HG03460 (cell line): ENCODE results near the gene ST6GALNAC1.

Experiments
- ATAC-seq: cut with Tn5 transposase; IDR thresholded peaks from one replicate; pipeline ENCODE4 v1.9.1; 2021; ENCODE audit not compliant: unreplicated experiment

ST6GALNAC1 gene, protein sequence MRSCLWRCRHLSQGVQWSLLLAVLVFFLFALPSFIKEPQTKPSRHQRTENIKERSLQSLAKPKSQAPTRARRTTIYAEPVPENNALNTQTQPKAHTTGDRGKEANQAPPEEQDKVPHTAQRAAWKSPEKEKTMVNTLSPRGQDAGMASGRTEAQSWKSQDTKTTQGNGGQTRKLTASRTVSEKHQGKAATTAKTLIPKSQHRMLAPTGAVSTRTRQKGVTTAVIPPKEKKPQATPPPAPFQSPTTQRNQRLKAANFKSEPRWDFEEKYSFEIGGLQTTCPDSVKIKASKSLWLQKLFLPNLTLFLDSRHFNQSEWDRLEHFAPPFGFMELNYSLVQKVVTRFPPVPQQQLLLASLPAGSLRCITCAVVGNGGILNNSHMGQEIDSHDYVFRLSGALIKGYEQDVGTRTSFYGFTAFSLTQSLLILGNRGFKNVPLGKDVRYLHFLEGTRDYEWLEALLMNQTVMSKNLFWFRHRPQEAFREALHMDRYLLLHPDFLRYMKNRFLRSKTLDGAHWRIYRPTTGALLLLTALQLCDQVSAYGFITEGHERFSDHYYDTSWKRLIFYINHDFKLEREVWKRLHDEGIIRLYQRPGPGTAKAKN

DNA sequence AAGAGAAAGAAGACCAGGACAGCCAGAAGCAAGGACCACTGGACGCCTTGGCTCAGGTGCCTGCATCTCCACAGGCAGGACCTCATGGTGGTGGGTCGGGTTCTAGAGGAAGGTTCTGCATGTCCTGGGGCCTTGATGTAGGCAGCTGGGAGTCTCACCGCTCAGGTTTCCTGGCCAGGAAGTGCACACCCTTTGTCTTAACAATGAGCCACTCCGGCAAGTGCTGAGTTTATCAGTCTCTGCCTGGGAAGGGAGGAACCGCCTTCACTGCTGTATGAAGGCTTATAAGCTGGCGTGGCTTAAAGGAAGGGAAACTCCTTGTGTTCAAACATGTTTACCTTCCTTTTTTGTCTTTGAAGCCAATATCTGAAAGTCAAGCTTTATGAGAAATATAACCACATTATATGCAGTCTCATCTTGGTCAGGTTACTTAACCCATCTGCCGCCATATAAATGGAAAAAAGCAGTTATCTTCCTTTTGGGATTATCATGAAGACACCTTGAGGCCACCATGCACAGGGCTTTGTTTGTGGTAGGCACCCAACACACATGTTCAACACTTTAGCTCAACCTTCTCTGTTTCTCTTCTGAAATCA lies at the start of gene ST6GALNAC1:
ST6GALNAC1 (minus strand) TSS at position 205 of the 596 bp plus-strand sequence; CDS start at position 86, 119 bp downstream.
- ATAC-seq: no peak

DNA sequence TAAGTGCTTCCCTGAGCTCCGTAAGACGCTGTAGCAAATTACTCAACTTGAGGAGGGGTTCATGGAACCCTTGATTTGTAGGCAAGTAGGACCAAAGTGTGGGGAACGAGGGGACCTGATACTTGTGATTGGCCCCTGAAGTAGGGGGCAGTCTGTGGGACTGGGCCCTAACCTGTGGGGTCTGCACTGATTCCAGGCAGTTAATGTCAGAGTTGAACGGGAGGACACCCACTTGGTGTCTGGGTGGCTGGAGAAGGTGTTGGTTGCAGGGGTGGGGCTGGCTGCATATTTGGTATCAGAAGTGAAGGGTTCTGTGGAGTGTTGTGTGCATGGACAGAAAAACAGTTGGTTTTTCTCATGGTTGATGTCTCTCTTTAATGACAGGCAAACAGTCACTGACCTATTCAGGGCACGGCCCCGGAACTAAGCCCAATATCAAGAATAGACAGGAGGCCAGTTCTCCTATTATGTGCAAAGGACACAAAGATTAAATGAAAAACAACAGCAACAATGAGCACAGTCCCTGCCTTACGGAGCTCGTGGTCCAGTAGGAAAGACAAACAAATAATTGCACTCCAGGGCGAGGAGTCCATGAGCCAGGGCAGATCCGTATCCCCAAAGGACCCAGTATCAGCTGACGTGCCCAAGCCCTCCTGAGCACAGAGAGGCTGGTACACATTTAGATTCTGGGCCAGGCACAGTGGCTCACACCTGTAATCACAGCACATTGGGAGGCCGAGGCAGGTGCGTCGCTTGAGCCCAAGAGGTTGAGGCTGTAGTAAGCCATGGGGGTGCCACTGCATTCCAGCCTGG lies 48.0 kb upstream of the ST6GALNAC1 start:
- ATAC-seq: no peak

DNA sequence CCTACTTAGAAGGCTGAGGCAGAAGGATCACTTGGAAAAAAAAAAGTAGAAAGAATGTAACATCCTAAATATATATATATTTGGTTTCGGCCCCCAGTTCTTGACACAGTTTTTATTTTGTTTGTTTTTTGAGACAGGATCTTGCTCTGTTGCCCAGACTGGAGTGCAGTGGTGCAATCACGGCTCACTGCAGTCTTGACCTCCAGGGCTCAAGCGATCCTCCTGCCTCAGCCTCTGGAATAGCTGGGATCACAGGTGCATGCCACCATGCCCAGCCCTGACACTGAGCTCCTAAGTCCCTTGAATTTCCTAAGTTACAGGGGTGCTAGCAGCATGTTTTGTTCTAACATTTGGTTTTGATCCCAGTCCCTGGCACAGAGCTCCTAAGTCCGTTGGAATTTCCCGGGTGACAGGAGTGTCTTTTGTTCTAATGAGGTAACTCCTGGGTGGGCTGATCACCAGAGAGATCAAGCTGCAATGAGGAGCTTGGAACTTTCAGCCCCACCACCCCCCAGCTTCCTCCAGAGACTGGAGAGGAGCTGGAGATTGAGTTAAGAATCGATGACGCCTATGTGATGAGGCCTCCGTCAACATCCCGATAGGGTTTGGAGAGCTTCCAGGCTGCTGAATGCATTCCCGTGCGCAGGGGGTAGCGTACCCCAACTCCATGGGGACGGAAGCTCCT lies 47.2 kb upstream of the ST6GALNAC1 start:
- ATAC-seq: no peak

DNA sequence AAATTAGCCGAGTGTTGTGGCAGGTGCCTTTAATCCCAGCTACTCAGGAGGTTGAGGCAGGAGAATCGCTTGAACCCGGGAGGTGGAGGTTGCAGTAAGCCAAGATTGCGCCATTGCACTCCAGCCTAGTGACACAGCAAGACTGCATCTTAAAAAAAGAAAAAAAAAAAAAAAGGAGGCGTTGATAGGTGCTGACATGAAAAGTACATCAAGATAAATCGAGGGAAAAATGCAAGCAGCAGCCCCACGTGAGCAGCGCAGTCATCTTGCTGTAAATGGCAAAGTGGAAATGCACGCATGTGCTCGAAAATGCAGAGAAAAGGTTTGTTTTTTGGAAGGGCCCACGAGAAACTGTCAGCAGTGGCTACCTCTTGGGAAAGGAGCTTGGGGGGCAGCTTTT lies 46.3 kb upstream of the ST6GALNAC1 start:
- ATAC-seq: no peak

DNA sequence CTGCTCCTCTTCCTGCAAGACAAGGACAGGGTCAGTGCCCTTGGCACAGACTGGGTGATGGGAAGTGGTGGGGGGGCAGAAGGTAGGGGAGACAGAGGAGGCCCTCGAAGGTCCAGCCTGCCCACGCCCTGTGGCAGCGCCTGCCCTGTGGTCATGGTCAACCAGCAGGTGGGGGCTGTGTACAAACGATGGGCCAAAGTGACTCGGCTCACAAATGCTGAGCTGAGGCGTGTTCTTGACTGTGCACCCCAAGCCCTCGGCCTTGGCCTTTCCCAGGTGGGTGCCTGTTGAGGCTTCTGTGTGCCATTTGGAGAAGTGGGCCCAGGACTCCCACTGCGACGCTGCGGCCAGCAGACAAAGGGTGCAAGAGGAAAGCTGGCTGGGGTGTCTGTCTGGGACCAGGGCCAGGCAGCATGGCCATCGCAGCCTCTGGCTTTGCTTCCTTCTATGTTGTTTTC lies 44.6 kb upstream of the ST6GALNAC1 start:
- no peak for ATAC-seq

DNA sequence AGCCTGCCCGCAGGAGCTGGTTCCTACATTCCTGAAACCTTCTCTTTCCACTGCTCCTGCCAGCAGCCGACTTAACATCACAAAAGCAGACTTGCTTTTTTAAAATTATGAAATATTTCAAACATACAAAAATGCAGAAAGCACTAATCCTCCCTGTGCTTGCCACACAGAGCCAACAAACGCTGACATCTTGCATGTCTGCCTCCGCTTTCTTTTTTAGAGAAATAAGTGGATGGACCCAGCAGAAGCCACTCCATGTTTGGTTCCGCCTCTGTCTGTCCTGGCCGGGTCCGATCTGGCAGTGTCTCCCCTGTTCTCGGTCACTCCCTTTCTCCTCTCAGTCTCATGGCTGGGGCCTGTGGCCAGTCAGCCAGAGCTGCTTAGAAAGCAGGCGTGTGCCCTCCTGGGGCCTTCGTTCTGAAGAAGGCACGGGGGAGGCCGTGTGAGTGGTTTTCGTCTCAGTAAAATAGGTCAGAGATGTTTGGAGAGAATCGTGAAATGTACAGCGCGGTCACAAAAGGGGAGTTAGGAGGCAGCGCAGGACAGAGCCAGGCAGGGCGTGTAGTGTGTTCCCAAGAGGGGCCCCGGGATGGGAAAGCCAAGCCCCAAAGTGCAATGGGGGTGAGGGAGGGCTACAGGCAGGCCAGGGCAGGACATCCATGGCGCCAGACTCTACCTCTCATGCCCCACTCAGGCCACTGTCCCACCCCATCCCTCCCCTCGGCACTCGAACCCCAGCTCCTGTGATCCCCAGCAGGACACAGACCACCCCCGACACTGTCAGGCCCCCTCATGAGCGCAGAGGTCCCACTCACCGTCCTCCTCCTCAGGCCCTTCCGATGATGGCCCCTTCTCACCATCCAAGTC lies 44.0 kb upstream of the ST6GALNAC1 start:
- ATAC-seq: no peak

DNA sequence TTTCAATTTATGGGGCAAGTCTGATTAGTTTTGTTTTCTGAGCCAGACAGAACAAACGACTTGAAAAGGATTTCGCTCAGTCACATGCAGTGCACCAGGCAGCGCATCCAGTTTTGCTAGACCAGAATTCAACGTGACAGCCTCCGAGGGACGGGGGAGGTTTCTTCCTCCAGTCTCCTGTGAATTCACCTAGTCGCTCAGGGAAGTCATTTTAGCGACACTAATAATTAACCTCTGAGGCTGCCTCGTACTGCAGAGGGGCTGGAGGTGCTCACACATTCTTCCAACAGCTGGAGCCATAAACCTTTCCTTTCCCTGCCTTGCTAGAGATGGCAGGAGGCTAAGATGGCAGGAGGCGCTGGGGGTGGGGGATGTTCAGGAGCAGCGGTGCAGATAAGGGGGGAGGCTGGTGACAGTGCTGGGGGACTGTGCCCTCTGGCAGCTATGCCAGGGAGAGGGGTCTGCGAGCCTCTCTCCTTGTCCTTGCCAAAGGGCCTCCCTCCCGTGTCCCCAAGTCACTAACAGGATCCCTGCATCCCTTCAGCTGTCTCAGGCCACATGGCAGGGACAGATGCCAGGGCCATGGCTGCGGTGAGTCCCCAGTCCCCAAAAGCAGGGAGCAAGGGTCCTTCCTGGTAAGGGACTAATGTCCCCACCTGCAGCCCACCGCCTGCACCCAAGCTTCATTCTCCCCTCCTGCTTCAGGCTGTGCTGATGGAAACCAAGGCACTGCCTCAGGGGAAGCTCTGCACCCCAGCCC lies 43.2 kb upstream of the ST6GALNAC1 start:
- ATAC-seq: no peak

DNA sequence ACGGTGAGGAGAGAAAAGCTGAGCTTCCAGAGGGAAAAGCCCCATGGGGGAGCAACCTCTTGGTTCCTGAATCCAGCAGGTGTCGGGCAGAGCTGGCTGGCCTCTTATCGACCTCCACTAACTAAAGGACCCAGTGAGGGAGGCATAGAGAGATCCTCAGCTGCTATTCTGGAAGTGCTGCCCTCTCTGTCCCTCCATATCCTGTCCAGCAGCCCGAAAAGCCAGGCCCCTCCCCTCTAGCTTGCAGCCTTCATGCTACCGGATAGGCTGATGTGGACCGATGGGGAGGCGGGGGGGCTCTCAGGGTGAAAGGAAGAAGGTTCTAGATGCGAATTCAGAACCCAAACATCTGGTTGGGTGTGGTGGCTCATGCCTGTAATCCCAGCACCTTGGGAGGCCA lies 42.3 kb upstream of the ST6GALNAC1 start:
- ATAC-seq: no peak

DNA sequence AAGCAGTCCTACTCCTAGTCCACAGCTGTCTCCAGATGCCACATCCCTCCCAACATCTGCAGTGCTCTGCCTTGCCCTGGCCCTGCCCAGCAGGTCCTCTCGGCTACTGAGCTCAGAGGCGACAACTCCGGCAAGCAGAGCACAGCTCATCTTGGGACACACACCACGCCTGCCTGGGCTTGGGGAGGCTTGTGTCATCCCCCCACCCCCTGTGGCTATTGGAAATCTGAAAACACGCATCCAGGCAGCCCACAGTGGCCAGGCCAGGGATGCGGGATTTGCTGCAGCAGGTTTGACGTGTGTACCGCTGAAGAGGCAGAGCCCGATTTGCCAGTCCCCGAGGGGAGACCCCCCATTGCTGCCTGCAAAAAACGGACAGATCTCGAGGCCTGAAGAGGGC lies 41.8 kb upstream of the ST6GALNAC1 start:
- ATAC-seq: no peak

DNA sequence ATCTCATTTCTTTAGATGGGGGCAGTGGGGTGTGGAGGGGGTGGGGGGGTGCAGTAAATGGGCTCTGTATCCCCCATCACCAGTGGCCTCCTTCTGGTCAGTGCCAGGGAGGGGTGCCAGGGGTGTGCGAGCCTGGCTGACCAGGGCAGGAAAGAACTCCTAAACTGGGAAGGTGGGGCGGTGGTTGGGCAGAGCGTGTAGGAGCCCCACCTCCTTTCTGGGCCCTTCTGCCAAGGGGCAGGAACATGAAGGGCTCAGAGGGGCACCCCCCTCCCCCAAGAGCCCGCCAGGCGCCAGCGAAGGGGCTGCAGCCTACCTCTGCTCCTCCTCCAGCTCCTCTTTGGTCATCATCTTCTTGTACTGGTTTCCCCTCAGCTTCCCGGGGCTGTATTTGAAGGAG lies 41.2 kb upstream of the ST6GALNAC1 start:
- ATAC-seq: no peak

DNA sequence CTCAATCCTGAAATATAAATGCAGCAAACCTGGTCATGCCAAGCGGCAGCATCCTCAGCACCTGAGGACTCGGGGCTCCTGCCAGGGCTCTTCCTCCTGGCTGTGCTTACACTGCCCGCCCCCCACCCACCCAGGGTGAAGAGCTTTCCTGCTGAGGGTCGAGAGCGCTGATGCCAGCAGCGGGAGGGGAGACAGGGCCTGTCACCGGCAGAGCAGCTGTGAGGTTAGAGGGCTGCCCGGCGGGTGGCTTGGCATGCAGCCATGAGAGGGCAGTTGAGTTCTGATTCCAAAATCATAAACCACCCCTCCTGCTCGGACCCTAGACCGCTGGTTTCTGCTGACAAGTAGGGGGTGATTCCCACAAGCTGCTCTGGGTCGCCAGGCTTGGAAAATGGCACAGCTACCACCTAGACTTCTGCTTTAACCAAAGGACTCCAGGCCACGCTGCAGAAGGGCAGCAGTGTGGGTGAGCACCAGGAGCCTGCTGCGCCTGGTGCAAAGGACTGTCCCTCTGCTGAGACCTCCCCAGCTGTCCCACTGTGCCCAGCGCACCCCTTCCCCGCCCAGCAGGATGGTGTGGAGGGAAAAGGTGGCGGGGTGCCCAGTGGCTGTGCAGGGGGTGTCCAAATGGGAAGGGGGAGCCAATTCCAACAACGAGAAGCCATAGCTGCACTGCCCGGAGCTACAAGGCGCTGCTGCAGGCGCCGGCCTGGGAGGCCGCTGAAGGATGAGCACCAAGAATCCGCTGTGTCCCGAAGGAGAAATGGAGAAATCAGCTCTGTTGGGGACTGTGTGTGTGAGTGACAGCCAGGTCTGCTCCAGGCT lies 40.6 kb upstream of the ST6GALNAC1 start:
- ATAC-seq: no peak

DNA sequence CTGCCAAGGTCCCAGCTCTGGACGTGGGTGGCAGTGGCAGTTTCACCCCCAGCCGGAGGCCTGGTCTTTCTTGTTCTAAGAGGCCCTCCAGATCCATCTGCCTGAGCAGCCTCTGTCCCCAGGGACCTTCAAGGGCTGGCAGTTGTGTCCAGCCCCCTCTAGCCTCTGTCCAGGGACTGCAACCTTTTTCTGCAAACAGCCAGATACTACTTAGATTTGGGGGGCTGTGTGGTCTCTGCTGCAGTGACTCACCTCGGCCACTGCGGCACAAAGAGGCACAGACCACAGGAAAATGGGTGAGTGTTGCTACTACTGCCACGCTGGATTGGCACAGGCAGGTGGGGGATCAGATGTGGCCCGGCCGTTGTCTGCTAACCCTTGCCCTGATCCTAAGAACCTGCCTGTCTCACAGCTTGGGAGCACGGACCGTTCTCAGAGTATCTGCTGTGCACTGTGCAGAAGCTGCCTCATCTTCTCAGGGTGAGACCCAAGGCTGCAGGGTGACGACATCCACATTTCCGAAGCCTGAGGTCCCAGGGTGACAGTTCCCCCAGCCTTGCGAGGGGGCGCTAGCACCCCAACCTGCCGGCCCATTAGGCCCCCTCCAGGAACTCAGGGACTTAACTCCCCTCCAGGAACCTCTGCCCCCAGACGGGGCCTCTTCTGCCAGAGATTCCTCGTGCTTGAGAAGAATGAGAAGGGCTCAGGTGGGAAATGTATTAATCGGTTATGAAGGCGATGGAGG lies 39.6 kb upstream of the ST6GALNAC1 start:
- ATAC-seq: no peak

DNA sequence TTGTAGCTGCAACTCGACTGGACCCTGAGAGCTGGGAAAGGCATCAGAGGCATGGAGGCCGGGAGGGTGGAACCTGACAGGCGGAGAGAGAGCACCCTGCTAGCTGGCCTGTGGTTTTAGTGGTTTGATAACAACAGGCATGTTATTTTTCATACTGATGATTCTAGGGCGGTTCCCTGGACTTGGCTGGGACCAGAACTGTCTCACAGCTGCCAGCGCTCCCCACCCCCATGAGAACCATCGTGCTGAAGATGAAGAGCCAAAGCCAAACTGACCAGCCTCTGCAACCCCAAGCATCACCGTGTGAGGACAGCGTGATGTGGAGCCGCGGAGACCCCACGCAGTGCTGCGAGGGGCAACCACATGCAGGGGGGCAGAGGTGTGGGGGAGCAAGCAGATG lies 38.7 kb upstream of the ST6GALNAC1 start:
- no peak for ATAC-seq

DNA sequence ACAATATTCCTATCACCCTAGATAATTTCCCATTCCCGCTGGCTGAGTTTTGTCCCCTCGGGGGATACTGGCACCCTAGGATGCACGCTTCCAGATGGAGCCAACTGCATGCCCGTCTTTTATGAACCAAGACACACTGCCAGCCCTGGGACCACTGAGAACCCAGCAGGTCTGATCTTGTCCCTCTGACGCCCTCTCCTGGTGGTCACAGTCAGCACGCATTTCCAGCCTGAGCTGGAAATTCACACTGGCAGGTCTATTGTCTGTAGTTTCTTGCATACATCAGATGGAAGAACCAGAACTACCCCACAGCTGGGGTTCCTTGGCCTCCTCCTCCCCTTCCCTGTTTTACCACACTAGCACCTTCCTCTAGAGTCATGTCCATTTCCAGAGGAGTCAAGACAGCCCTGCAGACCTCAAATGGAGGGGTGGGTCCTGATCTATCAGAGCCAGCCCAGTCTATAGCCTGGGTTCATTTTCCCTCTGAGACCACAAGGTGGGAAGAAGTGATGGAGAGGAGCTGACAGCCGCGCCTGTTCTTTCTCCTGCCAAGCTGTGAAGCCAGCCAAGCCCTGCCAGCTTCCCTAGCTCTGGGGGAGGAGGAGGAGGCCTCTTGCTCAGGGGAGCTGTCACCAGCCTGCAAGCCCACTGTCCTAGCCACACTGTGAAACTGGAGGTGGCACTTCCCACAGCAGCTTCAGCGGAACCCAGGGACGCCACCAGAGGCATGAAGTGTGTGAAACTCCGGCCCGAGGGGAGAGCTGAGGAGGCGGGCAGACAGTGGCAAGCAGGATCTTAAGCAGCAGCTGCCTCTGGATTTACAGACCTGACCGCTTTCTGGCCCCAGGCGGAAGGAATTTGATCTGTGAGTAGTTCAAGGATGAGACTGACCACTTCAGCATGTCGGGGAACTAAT lies 37.9 kb upstream of the ST6GALNAC1 start:
- ATAC-seq: no peak

DNA sequence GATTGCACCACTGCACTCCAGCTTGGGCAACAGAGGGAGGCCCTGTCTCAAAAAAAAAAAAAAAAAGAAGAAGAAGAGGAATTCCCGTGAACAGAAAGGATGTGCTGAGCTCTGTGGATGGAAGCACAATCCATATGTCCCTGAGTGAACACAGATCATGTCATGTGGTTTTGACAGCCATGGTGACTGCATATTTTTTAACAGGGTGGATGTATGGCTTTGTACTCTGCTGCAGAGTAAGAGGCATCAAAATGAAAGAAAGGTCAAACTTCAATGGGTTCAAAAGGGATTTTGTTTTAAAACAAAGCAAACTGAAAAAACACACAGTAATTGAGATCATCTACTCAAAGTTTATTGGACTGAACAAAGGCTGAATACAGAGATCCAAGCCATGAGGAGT lies 35.7 kb upstream of the ST6GALNAC1 start:
- no peak for ATAC-seq

DNA sequence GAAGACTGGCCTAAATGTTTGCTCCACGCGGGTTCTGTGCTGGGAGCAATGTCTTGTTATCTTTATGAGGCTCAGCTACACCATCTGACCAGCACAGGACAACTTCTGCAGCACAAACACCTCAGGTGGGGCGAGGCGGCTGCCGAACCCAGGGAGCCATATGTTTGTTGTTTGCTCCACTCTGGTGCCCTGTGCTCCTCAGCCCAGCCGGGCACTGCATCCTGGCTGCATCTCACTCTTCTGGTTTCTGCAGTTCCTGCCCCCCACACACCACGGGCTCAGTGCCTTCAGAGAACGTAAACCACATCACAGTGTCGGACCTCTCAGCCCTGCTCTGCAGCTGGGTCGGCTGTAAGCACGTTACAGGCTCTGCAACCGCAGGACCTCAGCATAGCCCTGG lies 34.8 kb upstream of the ST6GALNAC1 start:
- no peak for ATAC-seq
